Stimulated activated CD8-positive, alpha-beta memory T cell treated with anti-CD3 and anti-CD28 coated beads, Interleukin-2, amount 100 ng/mL, for 1 hour (primary cell): ENCODE data around the gene NAXD.
"Not testable (repeated sequence)": the region's sequence is repeated elsewhere in the genome, so short reads cannot be mapped to it uniquely, and the experiment has no call there.

Experiments used
- DNase-seq, 2 donors: peaks; one replicate each; pipeline ENCODE4 v3.0.0-alpha.2; 2020; ENCODE audit warnings: low read depth in 2 of 2

Gene NAXD

GRCh38 chr13:110627761-110628476 lies 12.6 kb downstream of the NAXD start:
- no peak for DNase-seq

GRCh38 chr13:110628477-110628793 lies 13.1 kb downstream of the NAXD start:
- DNase-seq: no peak

- DNase-seq: no peak
Measured at GRCh38 chr13:110628952-110629701, 13.8 kb downstream of the NAXD start.

GRCh38 chr13:110629735-110630134 lies 14.4 kb downstream of the NAXD start:
- DNase-seq: no peak

- DNase-seq: no peak
Measured at GRCh38 chr13:110630566-110631119, 15.3 kb downstream of the NAXD start.

GRCh38 chr13:110632255-110632654 lies 16.9 kb downstream of the NAXD start:
- not testable (repeated sequence) for DNase-seq

- no peak for DNase-seq
Measured at GRCh38 chr13:110633776-110634175, 18.4 kb downstream of the NAXD start.

- no peak for DNase-seq
Measured at GRCh38 chr13:110634558-110634957, 19.2 kb downstream of the NAXD start.

GRCh38 chr13:110635405-110636002 lies 20.2 kb downstream of the NAXD start:
- no peak for DNase-seq

- DNase-seq: no peak
Measured at GRCh38 chr13:110636053-110636475, 20.7 kb downstream of the NAXD start.

- DNase-seq: no peak
Measured at GRCh38 chr13:110636701-110637201, 21.4 kb downstream of the NAXD start.

GRCh38 chr13:110637275-110637674 lies 21.9 kb downstream of the NAXD start:
- DNase-seq: no peak

GRCh38 chr13:110637747-110638146 lies 22.4 kb downstream of the NAXD start:
- no peak for DNase-seq

- DNase-seq: no peak
Measured at GRCh38 chr13:110638257-110638656, 22.9 kb downstream of the NAXD start.

GRCh38 chr13:110638814-110639806 lies 23.8 kb downstream of the NAXD start:
- no peak for DNase-seq

GRCh38 chr13:110639935-110640334 lies 24.6 kb downstream of the NAXD start:
- DNase-seq: no peak

- DNase-seq: no peak
Measured at GRCh38 chr13:110640591-110641029, 25.3 kb downstream of the NAXD start.

GRCh38 chr13:110641055-110642015 lies 26.0 kb downstream of the NAXD start:
- DNase-seq: no peak

- no peak for DNase-seq
Measured at GRCh38 chr13:110642291-110642981, 27.1 kb downstream of the NAXD start.
